H1 (cell line): ENCODE measurements around the gene SH3RF3. TPM values are rescaled to one million over a fixed set of nuclear protein-coding genes. Genes with fewer than 3 reads are reported as not detected.

Experiments used
- CTCF ChIA-PET: fragments of 300-600 bp; sonication (Branson Sonifier 250); formaldehyde crosslinking; loops from one replicate; lab custom pipeline; 2021; ENCODE audit not compliant: partially characterized antibody; lab: Charles Lee
- POLR2A ChIA-PET: fragments of 300-600 bp; sonication (Branson Sonifier 250); formaldehyde crosslinking; loops from one replicate; lab custom pipeline; 2021; ENCODE audit warnings: inconsistent platforms; ENCODE audit not compliant: partially characterized antibody; lab: Charles Lee
- DNase-seq, 2 experiments: peaks; one replicate each; pipeline versions ENCODE4 v3.0.0 to v3.0.0-alpha.2; 2010 to 2022; ENCODE audit warnings: low spot score in 2 of 2, low read depth in 1 of 2, mixed read lengths in 1 of 2
- FAIRE-seq: peaks from 2 replicates; lab custom pipeline; 2011; peaks lifted over from hg19 to GRCh38; lab: Jason Lieb, UNC
- H2AFZ ChIP-seq: 2 replicates; pipeline ENCODE4 v1.8.1; 2012; ENCODE audit warnings: low read length, inconsistent platforms
- H2AK5ac ChIP-seq: 2 replicates; pipeline ENCODE4 v1.6.1; 2013; ENCODE audit warnings: low read depth, low read length
- H2BK120ac ChIP-seq: replicated peaks from 2 replicates; pipeline ENCODE3; 2013; ENCODE audit warnings: low read depth, low read length, inconsistent platforms
- H2BK12ac ChIP-seq: 2 replicates; pipeline ENCODE4 v1.6.1; 2013; ENCODE audit warnings: low read depth, low read length
- H2BK15ac ChIP-seq: 2 replicates; pipeline ENCODE4 v1.6.1; 2013; ENCODE audit warnings: low read length
- H2BK20ac ChIP-seq: 2 replicates; pipeline ENCODE4 v1.6.1; 2013; ENCODE audit warnings: low read length
- H2BK5ac ChIP-seq: 2 replicates; pipeline ENCODE4 v1.6.1; 2013; ENCODE audit warnings: low read depth, low read length
- H3K14ac ChIP-seq: 2 replicates; pipeline ENCODE4 v1.6.1; 2013; ENCODE audit warnings: inconsistent platforms; ENCODE audit not compliant: insufficient read length
- H3K18ac ChIP-seq: 2 replicates; pipeline ENCODE4 v1.6.1; 2013; ENCODE audit warnings: low read length; ENCODE audit errors: extremely low read depth
- H3K23ac ChIP-seq: 2 replicates; pipeline ENCODE4 v1.6.1; 2013; ENCODE audit warnings: inconsistent platforms; ENCODE audit not compliant: insufficient read length
- H3K23me2 ChIP-seq: 2 replicates; pipeline ENCODE4 v1.6.1; 2013; ENCODE audit warnings: low read depth, low read length
- H3K27ac ChIP-seq: 2 replicates; pipeline ENCODE4 v1.6.1; 2011; ENCODE audit warnings: low read depth, low read length, inconsistent platforms
- H3K27me3 ChIP-seq, 4 experiments: replicated peaks in 1 of 4; 1 replicate in 1 of 4; 2 replicates in 3 of 4; pipeline versions ENCODE4 v1.6.1 to v1.8.1; 2011 to 2013; ENCODE audit warnings: low read length in 3 of 4, mild to moderate bottlenecking in 3 of 4, inconsistent platforms in 2 of 4, mixed read lengths in 2 of 4, moderate library complexity in 1 of 4; ENCODE audit not compliant: control insufficient read depth in 3 of 4, insufficient read depth in 3 of 4; ENCODE audit errors: extremely low read depth in 1 of 4
- H3K36me3 ChIP-seq, 4 experiments: 2 replicates each; pipeline versions ENCODE4 v1.6.1 to v1.8.1; 2011 to 2013; ENCODE audit warnings: mild to moderate bottlenecking in 4 of 4, low read length in 3 of 4, moderate library complexity in 2 of 4, control low read depth in 1 of 4, inconsistent platforms in 1 of 4; ENCODE audit not compliant: insufficient read depth in 4 of 4, control insufficient read depth in 2 of 4
- H3K4ac ChIP-seq: replicated peaks from 2 replicates; pipeline ENCODE3; 2013; ENCODE audit warnings: low read length, low read depth, mixed read lengths, inconsistent platforms; ENCODE audit not compliant: insufficient read length
- H3K4me1 ChIP-seq, 4 experiments: replicated peaks in 1 of 4; 1 replicate in 1 of 4; 2 replicates in 3 of 4; pipeline versions ENCODE4 v1.6.1 to v1.8.1; 2011 to 2013; ENCODE audit warnings: low read length in 3 of 4, inconsistent platforms in 2 of 4, mixed read lengths in 1 of 4; ENCODE audit not compliant: insufficient read depth in 4 of 4, control insufficient read depth in 3 of 4
- H3K4me2 ChIP-seq, 2 experiments: 2 replicates each; pipeline versions ENCODE4 v1.6.1 to v1.8.1; 2011 to 2013; ENCODE audit warnings: low read depth in 2 of 2, low read length in 2 of 2, control low read depth in 1 of 2, inconsistent platforms in 1 of 2, mild to moderate bottlenecking in 1 of 2; ENCODE audit not compliant: insufficient read depth in 1 of 2
- H3K4me3 ChIP-seq, 4 experiments: fragments of 200-600, 300-600 bp in 1 of 4; sonication (generic), shearing (Covaris generic), sonication (Bioruptor Twin) in 1 of 4; 2 replicates each; pipeline versions ENCODE4 v1.5.1 to v1.8.1; 2011 to 2016; ENCODE audit warnings: low read length in 4 of 4, low read depth in 3 of 4, control low read depth in 2 of 4, inconsistent platforms in 2 of 4, mild to moderate bottlenecking in 2 of 4, mixed read lengths in 1 of 4, moderate library complexity in 1 of 4; ENCODE audit not compliant: insufficient read depth in 2 of 4; ENCODE audit errors: extremely low read depth in 1 of 4
- H3K56ac ChIP-seq: replicated peaks from 2 replicates; pipeline ENCODE3; 2013; ENCODE audit warnings: low read depth, mild to moderate bottlenecking, mixed read lengths, low read length, inconsistent platforms; ENCODE audit not compliant: insufficient read length
- H3K79me1 ChIP-seq: 2 replicates; pipeline ENCODE4 v1.6.1; 2013; ENCODE audit warnings: low read depth, low read length, control low read depth
- H3K79me2 ChIP-seq, 2 experiments: 2 replicates each; pipeline versions ENCODE4 v1.6.1 to v1.8.1; 2012 to 2013; ENCODE audit warnings: low read length in 2 of 2, mild to moderate bottlenecking in 2 of 2, inconsistent platforms in 1 of 2; ENCODE audit not compliant: insufficient read depth in 2 of 2, control insufficient read depth in 1 of 2
- H3K9ac ChIP-seq, 4 experiments: replicated peaks in 1 of 4; 1 replicate in 1 of 4; 2 replicates in 3 of 4; pipeline versions ENCODE4 v1.6.1 to v1.8.1; 2011 to 2013; ENCODE audit warnings: low read depth in 3 of 4, low read length in 3 of 4, control low read depth in 2 of 4, mild to moderate bottlenecking in 2 of 4, moderate library complexity in 2 of 4, inconsistent platforms in 1 of 4; ENCODE audit errors: extremely low read depth in 1 of 4
- H3K9me3 ChIP-seq, 2 experiments: 2 replicates each; pipeline versions ENCODE4 v1.6.1 to v1.8.1; 2012 to 2013; ENCODE audit warnings: mild to moderate bottlenecking in 2 of 2, moderate library complexity in 2 of 2, control low read depth in 1 of 2, inconsistent platforms in 1 of 2, low read depth in 1 of 2, low read length in 1 of 2, mixed read lengths in 1 of 2; ENCODE audit not compliant: insufficient read depth in 2 of 2
- H4K20me1 ChIP-seq, 2 experiments: replicated peaks in 1 of 2; 2 replicates each; pipeline versions ENCODE3 to v1.8.1; 2011 to 2013; ENCODE audit warnings: inconsistent platforms in 2 of 2, low read length in 2 of 2, mild to moderate bottlenecking in 1 of 2; ENCODE audit not compliant: insufficient read depth in 2 of 2, control insufficient read depth in 1 of 2
- H4K5ac ChIP-seq: 2 replicates; pipeline ENCODE4 v1.6.1; 2013; ENCODE audit warnings: low read length, low read depth, mixed read lengths, inconsistent platforms; ENCODE audit not compliant: insufficient read length
- H4K8ac ChIP-seq: 2 replicates; pipeline ENCODE4 v1.8.0; 2013; ENCODE audit warnings: mild to moderate bottlenecking, moderate library complexity, low read length, inconsistent platforms; ENCODE audit not compliant: insufficient read depth; ENCODE audit errors: extremely low read depth
- H4K91ac ChIP-seq: replicated peaks from 2 replicates; pipeline ENCODE3; 2013; ENCODE audit warnings: low read length, mixed read lengths, inconsistent platforms; ENCODE audit not compliant: insufficient read length
- GABPA ChIP-seq: IDR thresholded peaks from 2 replicates; pipeline ENCODE4 v1.6.1; 2011; ENCODE audit warnings: mild to moderate bottlenecking, low read length, moderate library complexity, borderline replicate concordance; ENCODE audit not compliant: insufficient read depth
- HDAC2 ChIP-seq, 2 experiments: fragments of 300-600 bp in 1 of 2; sonication (generic) in 1 of 2; IDR thresholded peaks; 2 replicates each; pipeline ENCODE4 v1.6.1; 2011 to 2012; ENCODE audit warnings: low read depth in 2 of 2, low read length in 2 of 2, mild to moderate bottlenecking in 2 of 2, moderate library complexity in 2 of 2, borderline replicate concordance in 1 of 2, inconsistent platforms in 1 of 2
- RNF2 ChIP-seq: fragments of 200-900, 300-1000 bp; sonication (generic); IDR thresholded peaks from 2 replicates; pipeline ENCODE4 v1.7.1; 2016; ENCODE audit warnings: borderline replicate concordance, low read depth, mild to moderate bottlenecking, antibody characterized with exemption, low read length; ENCODE audit not compliant: poor library complexity, severe bottlenecking; ENCODE audit errors: missing control alignments
- WGBS, 2 experiments: shearing (Covaris generic) in 1 of 2; methylation state at CpG; one replicate each; pipeline versions ENCODE4 v1.1.6 to v1.1.7; 2013 to 2015; ENCODE audit warnings: low lambda C conversion rate in 2 of 2, mixed read lengths in 2 of 2, inconsistent platforms in 1 of 2, low coverage in 1 of 2, missing lambda C conversion rate in 1 of 2; ENCODE audit not compliant: insufficient replicate concordance in 2 of 2, insufficient coverage in 1 of 2, insufficient read length in 1 of 2; ENCODE audit errors: extremely low coverage in 1 of 2, missing lambda C conversion rate in 1 of 2; 5-methylcytosine and 5-hydroxymethylcytosine counted together
- polyA plus RNA-seq, 7 experiments: library from polyadenylated mRNA; depleted of rRNA in 3 of 7; stranded (reverse) in 5 of 7; unstranded in 2 of 7; fragments of >200 nt in 5 of 7; fragments of 200-250 nt in 2 of 7; gene quantifications; 1 replicate in 5 of 7; 2 replicates in 1 of 7; 4 replicates in 1 of 7; pipeline versions ENCODE4 v1.2.1 to v1.2.3, GENCODE V29; 2011 to 2013; ENCODE audit warnings: missing spikeins in 2 of 7, mixed read lengths in 2 of 7
- total RNA-seq: library from RNA; stranded (reverse); fragmentation: NEBNext Ultra II Directional; extraction: Animal tissue kit (Norgen Biotek cat#: 25700); gene quantifications from 2 replicates; pipeline ENCODE4 v1.2.1, GENCODE V29; 2021
- TF ChIP-seq, protein P1 (sequence below): IDR thresholded peaks from 2 replicates; pipeline ENCODE4 v1.6.1; 2011; ENCODE audit warnings: low read depth, mild to moderate bottlenecking, low read length; ENCODE audit not compliant: insufficient read depth
- TF ChIP-seq, protein P2 (sequence below): IDR thresholded peaks from 2 replicates; pipeline ENCODE4 v1.6.1; 2012; ENCODE audit warnings: inconsistent platforms

Gene SH3RF3
- total and polyA plus RNA-seq, 2 of the 8 experiments (the other 6 are each of a cell fraction or from before 2014, with no cell fraction given) = 0.11 to 0.65 TPM

DNA sequence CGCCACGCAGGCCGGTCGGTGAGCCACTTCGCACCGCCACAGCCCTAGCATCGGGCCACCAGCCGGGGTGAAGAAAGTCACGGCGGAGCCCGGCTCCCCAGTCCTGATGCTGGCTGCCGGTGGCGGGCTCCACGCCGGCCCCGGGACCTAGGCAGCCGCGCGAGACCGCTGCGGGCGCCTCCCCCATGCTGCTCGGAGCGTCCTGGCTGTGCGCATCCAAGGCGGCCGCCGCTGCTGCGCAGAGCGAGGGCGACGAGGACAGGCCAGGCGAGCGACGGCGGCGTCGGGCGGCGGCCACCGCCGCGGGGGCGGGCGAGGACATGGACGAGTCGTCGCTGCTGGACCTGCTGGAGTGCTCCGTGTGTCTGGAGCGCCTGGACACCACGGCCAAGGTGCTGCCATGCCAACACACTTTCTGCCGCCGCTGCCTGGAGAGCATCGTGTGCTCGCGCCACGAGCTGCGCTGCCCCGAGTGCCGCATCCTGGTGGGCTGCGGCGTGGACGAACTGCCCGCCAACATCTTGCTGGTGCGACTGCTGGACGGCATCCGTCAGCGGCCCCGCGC lies 433 bp downstream of the SH3RF3 start:
- peaks cover 20 to 52% (median 34%) of the 10 kb centered on the region in 4 experiments for H3K27me3 ChIP-seq
- H2BK15ac ChIP-seq = no peak overlapping the region
- peaks cover 0 to 14% (median 0%) of the 10 kb centered on the region in 4 experiments; a peak in 1 of 8 replicates for H3K36me3 ChIP-seq
- no peak overlapping the region for H3K56ac ChIP-seq
- H4K20me1 ChIP-seq = peaks cover 3 to 5% of the 10 kb centered on the region in 2 experiments
- DNase-seq (peak in 1 of 2 experiments; percentile 59), FAIRE-seq (no peak)
- peaks cover 15% of the 10 kb centered on the region; the same call in 1 of the 2 replicates for H3K23me2 ChIP-seq
- H3K4me1 ChIP-seq = peaks cover 0 to 22% (median 5%) of the 10 kb centered on the region in 4 experiments; a peak in 6 of 7 replicates
- no peaks in the 10 kb centered on the region for H3K79me2 ChIP-seq
- CTCF ChIA-PET = interaction anchor here (1.0 to 5.9 kb wide), 4 partner anchors 79 to 379 kb away, joined by 3 to 45 read pairs (median 4); no protein-coding TSS in a partner anchor
- no peak overlapping the region for H3K27ac ChIP-seq
- H3K23ac ChIP-seq = no peak overlapping the region
- H3K18ac ChIP-seq = peak overlapping the region; percentile 32; the same call in 1 of the 2 replicates
- H3K9ac ChIP-seq = no peak overlapping the region
- no peak overlapping the region for H4K91ac ChIP-seq
- peak overlapping the region; percentile 68; the same call in 1 of the 2 replicates for H2BK12ac ChIP-seq
- H3K79me1 ChIP-seq = no peaks in the 10 kb centered on the region
- H3K4ac ChIP-seq = no peak overlapping the region
- H4K5ac ChIP-seq = no peak overlapping the region
- peak overlapping the region; percentile 86 to 100 for H3K4me2 ChIP-seq
- no peak overlapping the region for H2BK120ac ChIP-seq
- peak overlapping the region; percentile 20 to 64 (median 50); a peak in 5 of 8 replicates for H3K4me3 ChIP-seq
- no peak overlapping the region for H2AK5ac ChIP-seq
- H2BK20ac ChIP-seq = no peak overlapping the region
- H3K9me3 ChIP-seq = no peaks in the 10 kb centered on the region
- WGBS, 2 experiments = 13% methylated on average over 39 of the region's 70 CpGs; no CpG with 5 or more reads in 1 of the 2 experiments
- H4K8ac ChIP-seq = no peak overlapping the region; the same call in 1 of the 2 replicates
- H3K14ac ChIP-seq = no peak overlapping the region
- H2BK5ac ChIP-seq = no peak overlapping the region
- POLR2A ChIA-PET = no interaction called here
- H2AFZ ChIP-seq = no peak overlapping the region; the same call in 1 of the 2 replicates
- TF ChIP-seq, protein P1, sequence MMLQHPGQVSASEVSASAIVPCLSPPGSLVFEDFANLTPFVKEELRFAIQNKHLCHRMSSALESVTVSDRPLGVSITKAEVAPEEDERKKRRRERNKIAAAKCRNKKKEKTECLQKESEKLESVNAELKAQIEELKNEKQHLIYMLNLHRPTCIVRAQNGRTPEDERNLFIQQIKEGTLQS = no peak
- TF ChIP-seq, protein P2, sequence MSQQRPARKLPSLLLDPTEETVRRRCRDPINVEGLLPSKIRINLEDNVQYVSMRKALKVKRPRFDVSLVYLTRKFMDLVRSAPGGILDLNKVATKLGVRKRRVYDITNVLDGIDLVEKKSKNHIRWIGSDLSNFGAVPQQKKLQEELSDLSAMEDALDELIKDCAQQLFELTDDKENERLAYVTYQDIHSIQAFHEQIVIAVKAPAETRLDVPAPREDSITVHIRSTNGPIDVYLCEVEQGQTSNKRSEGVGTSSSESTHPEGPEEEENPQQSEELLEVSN = 0 out of 2 replicates have a peak, but pooled peaks have one; percentile 32
- TF ChIP-seq HDAC2 (IDR thresholded peaks at IDR 0.05; ENCODE audit: borderline replicate concordance in 1 of 2, low read depth in 2 of 2, low read length in 2 of 2) (no peak), RNF2 (no peak), GABPA (no peak)
